AG04449 (cell line): ENCODE measurements around the gene RPS6KC1.

Experiments used
- CTCF ChIA-PET: fragments of 350-600 bp; formaldehyde crosslinking; extraction: SDS; loops from one replicate; lab custom pipeline; 2021; ENCODE audit warnings: antibody characterized with exemption; lab: Yijun Ruan, JAX
- POLR2A ChIA-PET: fragments of 400-600, 350-600 bp; formaldehyde crosslinking; extraction: SDS; loops from one replicate; lab custom pipeline; 2020; ENCODE audit warnings: antibody characterized with exemption, inconsistent platforms; lab: Yijun Ruan, JAX
- DNase-seq: peaks from one replicate; pipeline ENCODE4 v3.0.0-alpha.2; 2010; ENCODE audit warnings: low read depth, low spot score
- H3K4me3 ChIP-seq: 2 replicates; pipeline ENCODE4 v1.5.1; 2011; ENCODE audit warnings: low read depth, mild to moderate bottlenecking, control low read depth, low read length
- CTCF ChIP-seq: IDR thresholded peaks from one replicate; pipeline ENCODE4 v1.5.1; 2011; ENCODE audit warnings: mild to moderate bottlenecking, moderate library complexity, low read length, control low read depth, inconsistent platforms; ENCODE audit not compliant: insufficient read depth; ENCODE audit errors: missing control alignments

RPS6KC1 gene

DNA sequence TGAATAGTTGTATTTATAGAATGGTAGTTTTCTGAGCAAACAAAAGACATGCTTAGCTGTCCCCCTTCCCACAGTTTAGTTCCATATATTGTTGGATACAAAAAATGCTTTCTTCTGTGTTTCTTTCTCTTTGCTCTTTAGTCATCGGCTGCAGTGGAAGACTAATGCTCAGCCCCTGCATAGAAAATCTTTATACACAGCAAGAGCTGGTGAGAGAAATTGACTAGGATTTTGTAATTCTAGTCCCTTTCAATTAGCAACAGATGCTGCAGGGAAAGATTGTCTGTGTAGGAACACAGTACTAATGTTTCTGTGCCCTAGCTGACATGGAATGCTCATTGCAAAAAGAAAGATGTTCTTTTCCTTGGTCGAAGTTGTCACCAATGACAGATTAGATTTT lies 200.9 kb downstream of the RPS6KC1 start:
- CTCF ChIA-PET = interaction anchor here (0.5 kb wide), 1 partner anchor 12 kb away, joined by 3 read pairs; no protein-coding TSS in a partner anchor
- TF ChIP-seq CTCF = no peak
- no peak for DNase-seq
- POLR2A ChIA-PET = no interaction called here
- no peak overlapping the region for H3K4me3 ChIP-seq

GRCh38 chr1:213256438-213257087 lies 205.5 kb downstream of the RPS6KC1 start:
- DNase-seq = no peak
- ChIA-PET POLR2A (no interaction called here), CTCF (interaction anchor here (1.6 kb wide), 1 partner anchor 11 kb away, joined by 7 read pairs; no protein-coding TSS in a partner anchor)
- no peak overlapping the region for H3K4me3 ChIP-seq
- no peak for TF ChIP-seq CTCF

DNA sequence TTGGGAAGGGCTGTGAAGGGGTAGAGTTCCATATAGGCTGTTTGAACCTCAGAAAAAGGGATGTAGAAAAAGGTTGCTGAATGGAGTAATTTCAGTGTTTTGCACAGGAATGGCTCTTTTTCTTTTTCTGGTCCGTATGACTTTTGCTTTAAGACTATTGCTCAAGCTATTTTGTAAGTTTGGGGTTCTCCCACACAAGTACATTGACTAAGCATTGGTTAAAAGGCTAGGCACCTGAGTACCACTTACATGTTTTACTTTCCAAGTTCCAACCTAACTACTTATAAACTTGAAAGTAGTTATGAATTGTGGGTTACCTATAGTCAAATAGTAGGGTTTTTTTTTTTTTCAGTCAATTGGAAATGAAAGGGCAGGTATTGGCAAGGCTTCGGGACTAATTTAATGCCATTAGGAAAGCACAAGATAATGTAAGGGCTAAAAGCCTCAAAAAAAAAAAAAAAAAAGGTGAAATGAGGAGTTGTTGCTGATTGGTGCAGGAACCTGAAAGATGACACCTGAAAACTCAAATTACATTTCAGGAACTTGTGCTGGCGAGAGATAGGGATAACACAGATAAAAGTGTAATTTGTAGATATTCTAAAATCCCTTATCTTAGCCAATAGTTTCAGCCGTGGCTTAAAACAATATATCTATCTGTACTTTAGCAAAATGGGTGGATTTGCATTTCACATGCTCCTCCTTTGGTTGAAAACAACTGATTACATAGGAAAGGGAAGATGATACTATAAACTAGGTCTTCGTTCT lies 209.5 kb downstream of the RPS6KC1 start:
- CTCF ChIA-PET = no interaction called here
- POLR2A ChIA-PET = no interaction called here

DNA sequence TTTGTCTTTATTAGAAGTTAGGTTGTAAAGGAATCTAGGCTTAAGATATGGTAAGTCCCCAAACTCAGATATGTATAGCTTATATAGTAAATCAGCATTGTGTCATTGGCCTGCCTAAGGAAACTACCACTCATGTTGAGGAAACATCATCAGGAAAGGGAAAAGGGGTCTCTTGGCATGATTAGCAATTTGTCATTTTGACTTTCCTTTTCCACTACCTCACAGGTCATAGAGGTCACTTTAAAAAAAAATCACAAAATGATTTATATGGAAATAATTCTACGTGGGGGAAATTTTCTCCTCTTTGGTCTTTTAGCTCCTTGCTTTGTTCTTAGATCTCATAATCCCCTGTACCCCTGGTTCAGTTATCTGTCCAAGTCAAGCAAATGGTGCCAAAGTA lies 213.5 kb downstream of the RPS6KC1 start:
- no peak for TF ChIP-seq CTCF
- no peak for DNase-seq
- H3K4me3 ChIP-seq = no peak overlapping the region
- POLR2A ChIA-PET = no interaction called here
- CTCF ChIA-PET = interaction anchor here (1.2 kb wide), 1 partner anchor 12 kb away, joined by 3 read pairs; no protein-coding TSS in a partner anchor

More for the DNA sequence above, 209.5 kb downstream of the RPS6KC1 start:
- no peak overlapping the region for H3K4me3 ChIP-seq
- DNase-seq = no peak
- no peak for TF ChIP-seq CTCF

GRCh38 chr1:213266983-213267772 lies 216.1 kb downstream of the RPS6KC1 start:
- ChIA-PET CTCF (interaction anchor here (1.3 kb wide), 1 partner anchor 22 kb away, joined by 3 read pairs; no protein-coding TSS in a partner anchor), POLR2A (interaction anchor here (0.7 kb wide), 1 partner anchor 676 kb away, joined by 3 read pairs; no protein-coding TSS in a partner anchor)

More at GRCh38 chr1:213266983-213267772, 216.1 kb downstream of the RPS6KC1 start:
- no peak for DNase-seq
- no peak for TF ChIP-seq CTCF
- no peak overlapping the region for H3K4me3 ChIP-seq
